ENCODE data around the gene GABBR2.
"Not testable (repeated sequence)": the region's sequence is repeated elsewhere in the genome, so short reads cannot be mapped to it uniquely, and the experiment has no call there.

The GABBR2 gene

GRCh38 chr9:98536542-98537173 is 172.1 kb downstream of the GABBR2 start:
- DNase-seq, result no peak

- no peak for DNase-seq
Measured at GRCh38 chr9:98533866-98534265, 174.9 kb downstream of the GABBR2 start.

GRCh38 chr9:98533132-98533531 is 175.6 kb downstream of the GABBR2 start:
- DNase-seq, result no peak

GRCh38 chr9:98532574-98532973 is 176.2 kb downstream of the GABBR2 start:
- no peak for DNase-seq

- DNase-seq, result no peak
Measured at GRCh38 chr9:98532147-98532546, 176.6 kb downstream of the GABBR2 start.

- DNase-seq, result no peak
Measured at GRCh38 chr9:98530806-98531386, 177.8 kb downstream of the GABBR2 start.

- no peak for DNase-seq
Measured at GRCh38 chr9:98530275-98530674, 178.5 kb downstream of the GABBR2 start.

- DNase-seq, result no peak
Measured at GRCh38 chr9:98529841-98530240, 178.9 kb downstream of the GABBR2 start.

- no peak for DNase-seq
Measured at GRCh38 chr9:98523231-98523901, 185.4 kb downstream of the GABBR2 start.

GRCh38 chr9:98522487-98522886 is 186.2 kb downstream of the GABBR2 start:
- DNase-seq, result no peak

GRCh38 chr9:98521141-98521540 is 187.6 kb downstream of the GABBR2 start:
- no peak for DNase-seq

GRCh38 chr9:98520221-98520960 is 188.3 kb downstream of the GABBR2 start:
- DNase-seq, result no peak

GRCh38 chr9:98519641-98520040 is 189.1 kb downstream of the GABBR2 start:
- no peak for DNase-seq

GRCh38 chr9:98518556-98518955 is 190.2 kb downstream of the GABBR2 start:
- no peak for DNase-seq

- DNase-seq, result no peak
Measured at GRCh38 chr9:98517761-98518160, 191.0 kb downstream of the GABBR2 start.

GRCh38 chr9:98516897-98517503 is 191.7 kb downstream of the GABBR2 start:
- DNase-seq, result no peak

- DNase-seq, result no peak
Measured at GRCh38 chr9:98516205-98516896, 192.4 kb downstream of the GABBR2 start.

GRCh38 chr9:98515506-98516204 is 193.1 kb downstream of the GABBR2 start:
- DNase-seq, result no peak

- no peak for DNase-seq
Measured at GRCh38 chr9:98514841-98515240, 193.9 kb downstream of the GABBR2 start.

- not testable (repeated sequence) for DNase-seq
Measured at GRCh38 chr9:98508217-98508919, 200.4 kb downstream of the GABBR2 start.

- no peak for DNase-seq
Measured at GRCh38 chr9:98506422-98507054, 202.2 kb downstream of the GABBR2 start.
